A673 (cell line): Measurements from ENCODE around the gene ADAMTS9. TPM values are rescaled to one million over a fixed set of nuclear protein-coding genes. Genes with fewer than 3 reads are reported as not detected.

Experiments
- BruUV-seq: library from RNA; stranded (reverse); fragments of 400-500 nt; replicated peaks from 2 replicates; lab custom pipeline; 2021; lab: Mats Ljungman, UMichigan
- CTCF ChIA-PET: fragments of 300-600 bp; sonication (Branson Sonifier 250); formaldehyde crosslinking; loops from one replicate; lab custom pipeline; 2022; ENCODE audit warnings: antibody characterized with exemption; lab: Charles Lee
- POLR2A ChIA-PET: fragments of 300-600 bp; sonication (Branson Sonifier 250); formaldehyde crosslinking; loops from one replicate; lab custom pipeline; 2022; ENCODE audit warnings: antibody characterized with exemption; ENCODE audit not compliant: low non-redundant PET; lab: Charles Lee
- DNase-seq: peaks from one replicate; pipeline ENCODE4 v3.0.0-alpha.2; 2015; ENCODE audit warnings: low spot score
- H3K27ac ChIP-seq: fragments of 200-600 bp; sonication (generic); 2 replicates; pipeline ENCODE4 v1.5.1; 2016; ENCODE audit warnings: mixed run types, low read depth, mild to moderate bottlenecking, mixed read lengths, antibody characterized with exemption, low read length; ENCODE audit not compliant: poor library complexity, severe bottlenecking
- H3K27me3 ChIP-seq: fragments of 200-600 bp; sonication (generic); replicated peaks from 2 replicates; pipeline ENCODE4 v1.6.1; 2017; ENCODE audit warnings: mixed run types, low read depth, mild to moderate bottlenecking, mixed read lengths, antibody characterized with exemption, low read length; ENCODE audit not compliant: insufficient read depth, poor library complexity
- H3K36me3 ChIP-seq: fragments of 200-600 bp; sonication (generic); 2 replicates; pipeline ENCODE4 v1.6.1; 2016; ENCODE audit warnings: mixed run types, mild to moderate bottlenecking, mixed read lengths, antibody characterized with exemption, low read length; ENCODE audit not compliant: insufficient read depth, poor library complexity, severe bottlenecking
- H3K4me1 ChIP-seq: fragments of 200-600 bp; sonication (generic); 2 replicates; pipeline ENCODE4 v1.6.1; 2017; ENCODE audit warnings: mixed run types, mild to moderate bottlenecking, mixed read lengths, antibody characterized with exemption, low read length; ENCODE audit not compliant: insufficient read depth, poor library complexity, severe bottlenecking
- H3K4me3 ChIP-seq: fragments of 200-600 bp; sonication (generic); 2 replicates; pipeline ENCODE4 v1.5.1; 2016; ENCODE audit warnings: low read depth, mixed run types, mild to moderate bottlenecking, mixed read lengths, low read length; ENCODE audit not compliant: poor library complexity, severe bottlenecking
- H3K9me3 ChIP-seq: fragments of 200-600 bp; sonication (generic); 2 replicates; pipeline ENCODE4 v1.6.1; 2016; ENCODE audit warnings: mixed run types, low read depth, mild to moderate bottlenecking, mixed read lengths, antibody characterized with exemption, low read length; ENCODE audit not compliant: poor library complexity, severe bottlenecking
- EZH2 ChIP-seq: fragments of 200-600 bp; sonication (generic); IDR thresholded peaks from 2 replicates; pipeline ENCODE4 v1.6.1; 2017; ENCODE audit warnings: borderline replicate concordance, low read depth, mild to moderate bottlenecking, mixed read lengths, antibody characterized with exemption, low read length; ENCODE audit not compliant: poor library complexity, severe bottlenecking
- intact Hi-C: fragments of 100-400 bp; cut with micrococcal nuclease; formaldehyde crosslinking; loops from one replicate; pipeline ENCODE4 v1.10.0; 2022; ENCODE audit not compliant: unreplicated experiment
- total RNA-seq: library from RNA; stranded (reverse); gene quantifications from 2 replicates; pipeline ENCODE4 v1.2.3, GENCODE V29; 2021
- TF ChIP-seq, protein P1 (sequence below): fragments of 300-800, 200-600 bp; sonication (generic); conservative IDR thresholded peaks from 2 replicates; pipeline ENCODE4 v1.5.1; 2017; ENCODE audit warnings: low read depth, mild to moderate bottlenecking, antibody characterized with exemption, low read length, moderate library complexity, mixed read lengths

ADAMTS9 gene
- total RNA-seq, 1 experiment from 2014 or later: 0.26 TPM

- DNase-seq: no peak
- Histone ChIP-seq H3K9me3 (no peaks in the 10 kb centered on the region), H3K27ac (no peak overlapping the region), H3K27me3 (no peaks in the 10 kb centered on the region), H3K4me1 (no peaks in the 10 kb centered on the region), H3K4me3 (no peak overlapping the region), H3K36me3 (no peaks in the 10 kb centered on the region)
- ChIA-PET POLR2A (no interaction called here), CTCF (no interaction called here)
- no TSS peak for BruUV-seq
- no peak for TF ChIP-seq EZH2
- TF ChIP-seq, protein P1, sequence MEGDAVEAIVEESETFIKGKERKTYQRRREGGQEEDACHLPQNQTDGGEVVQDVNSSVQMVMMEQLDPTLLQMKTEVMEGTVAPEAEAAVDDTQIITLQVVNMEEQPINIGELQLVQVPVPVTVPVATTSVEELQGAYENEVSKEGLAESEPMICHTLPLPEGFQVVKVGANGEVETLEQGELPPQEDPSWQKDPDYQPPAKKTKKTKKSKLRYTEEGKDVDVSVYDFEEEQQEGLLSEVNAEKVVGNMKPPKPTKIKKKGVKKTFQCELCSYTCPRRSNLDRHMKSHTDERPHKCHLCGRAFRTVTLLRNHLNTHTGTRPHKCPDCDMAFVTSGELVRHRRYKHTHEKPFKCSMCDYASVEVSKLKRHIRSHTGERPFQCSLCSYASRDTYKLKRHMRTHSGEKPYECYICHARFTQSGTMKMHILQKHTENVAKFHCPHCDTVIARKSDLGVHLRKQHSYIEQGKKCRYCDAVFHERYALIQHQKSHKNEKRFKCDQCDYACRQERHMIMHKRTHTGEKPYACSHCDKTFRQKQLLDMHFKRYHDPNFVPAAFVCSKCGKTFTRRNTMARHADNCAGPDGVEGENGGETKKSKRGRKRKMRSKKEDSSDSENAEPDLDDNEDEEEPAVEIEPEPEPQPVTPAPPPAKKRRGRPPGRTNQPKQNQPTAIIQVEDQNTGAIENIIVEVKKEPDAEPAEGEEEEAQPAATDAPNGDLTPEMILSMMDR: no peak
- intact Hi-C loops: no loop called here
Observed at GRCh38 chr3:64644483-64644882, 43.3 kb downstream of the ADAMTS9 start.

DNA sequence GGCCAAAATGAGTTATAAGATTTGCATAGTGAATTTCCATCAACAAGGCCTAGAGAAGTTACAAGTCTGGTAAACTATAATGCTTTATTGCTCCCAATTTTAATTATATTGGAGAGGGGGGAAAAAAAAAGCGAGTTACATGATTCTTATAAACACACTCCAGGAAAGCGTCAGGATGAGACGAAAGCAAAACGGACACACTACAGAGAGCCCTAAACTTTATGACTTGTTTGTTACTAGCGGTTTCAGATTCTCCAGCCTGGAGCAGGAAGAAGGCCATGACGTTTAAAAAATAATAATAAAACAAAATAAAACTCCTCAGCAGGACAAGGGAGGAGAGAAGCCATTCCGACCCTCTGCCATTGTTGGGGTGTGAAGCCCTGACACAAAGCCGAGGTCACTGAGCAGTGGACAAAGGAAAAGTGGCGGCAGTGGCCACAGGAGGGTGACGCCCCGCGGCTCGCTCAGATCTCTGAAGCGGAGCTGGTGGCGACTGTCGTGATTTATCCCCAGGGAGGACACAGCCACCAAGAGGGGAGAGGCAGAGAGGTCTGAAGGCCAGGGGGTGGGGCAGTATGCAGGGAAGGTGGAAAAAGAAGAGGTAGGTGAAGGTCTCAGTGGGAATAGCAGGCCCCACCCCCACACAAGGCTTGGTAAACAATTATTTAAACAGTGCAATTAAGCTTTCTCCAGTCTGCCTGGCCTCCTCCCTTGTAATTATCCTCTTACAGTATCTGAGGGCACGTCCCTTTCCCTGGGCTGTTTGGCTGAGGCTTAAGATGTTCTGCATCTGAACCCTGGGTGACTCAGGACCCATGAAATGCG, 45.3 kb downstream of the ADAMTS9 start:
- intact Hi-C loops: no loop called here
- Histone ChIP-seq H3K9me3 (no peaks in the 10 kb centered on the region), H3K4me1 (no peaks in the 10 kb centered on the region), H3K4me3 (no peak overlapping the region), H3K27me3 (no peaks in the 10 kb centered on the region), H3K27ac (no peak overlapping the region), H3K36me3 (no peaks in the 10 kb centered on the region)
- TF ChIP-seq, protein P1: no peak
- no peak for TF ChIP-seq EZH2
- ChIA-PET CTCF (no interaction called here), POLR2A (no interaction called here)
- no peak for DNase-seq
- no TSS peak for BruUV-seq

DNA sequence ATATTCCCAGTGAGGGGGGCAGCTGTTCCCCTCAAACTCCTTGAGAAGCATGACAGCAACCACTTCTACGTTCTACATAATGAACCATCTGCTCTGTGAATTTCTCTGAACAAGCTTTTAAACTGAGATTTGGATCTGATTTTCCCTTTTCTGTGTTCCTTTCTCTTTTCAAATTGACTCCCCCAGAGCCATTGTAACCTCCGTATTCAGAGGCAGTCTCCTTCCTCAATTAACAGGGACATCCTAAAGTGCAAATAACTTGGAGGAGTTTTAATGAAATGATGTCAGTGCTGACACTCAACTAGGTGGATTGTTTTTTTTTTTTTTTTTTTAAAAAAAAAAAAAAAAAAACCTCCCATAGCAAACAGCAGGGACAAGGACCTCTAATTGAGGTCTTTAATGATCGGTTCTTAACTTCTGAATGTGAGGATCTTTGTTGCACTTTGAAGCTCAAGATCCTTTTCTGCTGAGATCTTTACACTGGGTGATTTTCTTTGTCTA, 48.8 kb downstream of the ADAMTS9 start:
- Histone ChIP-seq H3K9me3 (no peaks in the 10 kb centered on the region), H3K27ac (no peak overlapping the region), H3K36me3 (no peaks in the 10 kb centered on the region), H3K27me3 (no peaks in the 10 kb centered on the region), H3K4me3 (no peak overlapping the region), H3K4me1 (no peaks in the 10 kb centered on the region)
- POLR2A ChIA-PET: no interaction called here
- BruUV-seq: no TSS peak
- TF ChIP-seq, protein P1: no peak
- TF ChIP-seq EZH2: no peak
- CTCF ChIA-PET: no interaction called here
- DNase-seq: no peak
- intact Hi-C loops: no loop called here
